ENCODE data around the gene PDIA6. TPM values are rescaled to one million over a fixed set of nuclear protein-coding genes. Genes with fewer than 3 reads are reported as not detected.

The PDIA6 gene
- total RNA-seq, 1 experiment from 2014 or later: 149 TPM

DNA sequence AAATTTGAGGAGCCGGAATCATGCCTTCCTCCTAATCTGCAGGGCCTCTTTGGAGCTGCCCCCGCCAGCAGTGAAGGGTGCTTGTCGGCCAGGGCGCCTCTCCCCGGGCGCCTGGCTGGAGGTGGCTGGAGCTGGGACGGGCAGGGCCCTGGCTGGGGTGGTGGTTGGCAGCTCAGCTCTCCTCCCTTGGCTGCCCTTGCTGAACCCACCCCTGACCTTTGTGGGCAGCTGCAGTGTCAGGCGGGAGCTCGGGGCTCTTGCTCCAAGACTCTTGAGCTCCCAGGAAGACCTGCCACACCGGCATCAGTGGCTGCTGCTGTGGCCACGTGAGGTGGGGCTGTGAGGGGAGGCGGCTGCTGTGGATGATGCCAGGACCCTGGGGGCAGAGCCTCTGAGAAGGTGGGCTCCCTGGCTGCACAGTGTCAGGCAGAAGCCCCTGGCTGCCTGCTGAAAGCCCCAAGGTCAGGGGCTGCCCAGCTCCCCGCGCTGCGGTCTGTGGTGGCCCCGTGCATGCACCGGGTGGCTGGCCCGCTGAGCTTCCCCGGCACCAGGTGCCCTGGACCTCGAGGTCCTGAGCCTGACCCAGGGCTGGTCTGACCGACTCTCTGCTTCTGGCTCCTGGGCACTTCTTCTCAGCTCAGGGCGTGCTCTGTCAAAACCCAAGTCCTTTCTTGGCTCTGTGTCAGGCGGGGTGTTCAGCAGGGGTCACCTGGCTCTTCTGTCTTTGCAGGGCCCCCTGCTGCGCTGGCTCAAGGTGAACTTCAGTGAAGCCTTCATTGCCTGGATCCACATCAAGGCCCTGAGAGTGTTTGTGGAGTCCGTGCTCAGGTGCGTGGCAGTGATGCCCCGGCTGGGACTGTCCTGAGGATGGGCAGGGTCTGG is 34.5 kb downstream of the PDIA6 start:
- no peaks in the 10 kb centered on the region for H4K20me1 ChIP-seq (ENCODE audit: insufficient read depth)
- no peak overlapping the region for H2AFZ ChIP-seq (ENCODE audit: low read depth, low read length, poor library complexity, severe bottlenecking)
- H3K4me2 ChIP-seq (ENCODE audit: low read length): no peak overlapping the region
- intact Hi-C loops (cut with micrococcal nuclease): no loop called here
- CTCF ChIA-PET: no interaction called here
- H3K27me3 ChIP-seq (ENCODE audit: insufficient read depth, low read length): no peaks in the 10 kb centered on the region
- H3K27ac ChIP-seq (ENCODE audit: low read depth, low read length): no peak overlapping the region
- RAD21 ChIA-PET (ENCODE audit: low non-redundant PET in 1 of 2, low total read pairs in 2 of 2, uncharacterized antibody in 2 of 2, unreplicated experiment in 2 of 2): no interaction called here
- H3K36me3 ChIP-seq (ENCODE audit: control insufficient read depth in 1 of 2, insufficient read depth in 2 of 2, low read length in 2 of 2): peaks cover 14 to 16% of the 10 kb centered on the region in 2 experiments; a peak in 3 of 4 replicates
- no TSS peak for BruUV-seq (replicated peaks)
- no peaks in the 10 kb centered on the region for H3K4me1 ChIP-seq (ENCODE audit: control insufficient read depth in 1 of 2, insufficient read depth in 2 of 2, low read length in 2 of 2)
- H3K79me2 ChIP-seq (ENCODE audit: insufficient read depth, low read length): 0 out of 2 replicates have a peak, but pooled peaks cover 3% of the 10 kb centered on the region
- H3K9ac ChIP-seq (ENCODE audit: low read length): no peak overlapping the region
- no peak for TF ChIP-seq ELF1 (IDR thresholded peaks at IDR 0.05; ENCODE audit: borderline replicate concordance, low read depth)
- TF ChIP-seq EZH2phosphoT487 (IDR thresholded peaks at IDR 0.05; ENCODE audit: borderline replicate concordance): no peak
- no peak for TF ChIP-seq ZNF274 (IDR thresholded peaks at IDR 0.05; ENCODE audit: low read depth, low read length)
- no peak for TF ChIP-seq SRF (IDR thresholded peaks at IDR 0.05; ENCODE audit: low read depth)
- TF ChIP-seq CBX3 (IDR thresholded peaks at IDR 0.05; ENCODE audit: low read depth): no peak
- TF ChIP-seq, protein P1, sequence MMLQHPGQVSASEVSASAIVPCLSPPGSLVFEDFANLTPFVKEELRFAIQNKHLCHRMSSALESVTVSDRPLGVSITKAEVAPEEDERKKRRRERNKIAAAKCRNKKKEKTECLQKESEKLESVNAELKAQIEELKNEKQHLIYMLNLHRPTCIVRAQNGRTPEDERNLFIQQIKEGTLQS (IDR thresholded peaks at IDR 0.05): no peak
- no peak for TF ChIP-seq EGR1 (IDR thresholded peaks at IDR 0.05; ENCODE audit: low read depth)
- no peak; the same call in 1 of the 2 replicates for TF ChIP-seq POLR2AphosphoS5 (IDR thresholded peaks at IDR 0.05; ENCODE audit: low read depth, low read length)
- TF ChIP-seq, protein P2, sequence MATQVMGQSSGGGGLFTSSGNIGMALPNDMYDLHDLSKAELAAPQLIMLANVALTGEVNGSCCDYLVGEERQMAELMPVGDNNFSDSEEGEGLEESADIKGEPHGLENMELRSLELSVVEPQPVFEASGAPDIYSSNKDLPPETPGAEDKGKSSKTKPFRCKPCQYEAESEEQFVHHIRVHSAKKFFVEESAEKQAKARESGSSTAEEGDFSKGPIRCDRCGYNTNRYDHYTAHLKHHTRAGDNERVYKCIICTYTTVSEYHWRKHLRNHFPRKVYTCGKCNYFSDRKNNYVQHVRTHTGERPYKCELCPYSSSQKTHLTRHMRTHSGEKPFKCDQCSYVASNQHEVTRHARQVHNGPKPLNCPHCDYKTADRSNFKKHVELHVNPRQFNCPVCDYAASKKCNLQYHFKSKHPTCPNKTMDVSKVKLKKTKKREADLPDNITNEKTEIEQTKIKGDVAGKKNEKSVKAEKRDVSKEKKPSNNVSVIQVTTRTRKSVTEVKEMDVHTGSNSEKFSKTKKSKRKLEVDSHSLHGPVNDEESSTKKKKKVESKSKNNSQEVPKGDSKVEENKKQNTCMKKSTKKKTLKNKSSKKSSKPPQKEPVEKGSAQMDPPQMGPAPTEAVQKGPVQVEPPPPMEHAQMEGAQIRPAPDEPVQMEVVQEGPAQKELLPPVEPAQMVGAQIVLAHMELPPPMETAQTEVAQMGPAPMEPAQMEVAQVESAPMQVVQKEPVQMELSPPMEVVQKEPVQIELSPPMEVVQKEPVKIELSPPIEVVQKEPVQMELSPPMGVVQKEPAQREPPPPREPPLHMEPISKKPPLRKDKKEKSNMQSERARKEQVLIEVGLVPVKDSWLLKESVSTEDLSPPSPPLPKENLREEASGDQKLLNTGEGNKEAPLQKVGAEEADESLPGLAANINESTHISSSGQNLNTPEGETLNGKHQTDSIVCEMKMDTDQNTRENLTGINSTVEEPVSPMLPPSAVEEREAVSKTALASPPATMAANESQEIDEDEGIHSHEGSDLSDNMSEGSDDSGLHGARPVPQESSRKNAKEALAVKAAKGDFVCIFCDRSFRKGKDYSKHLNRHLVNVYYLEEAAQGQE (IDR thresholded peaks at IDR 0.05; ENCODE audit: low read depth): no peak
- no peak for TF ChIP-seq YY1 (IDR thresholded peaks at IDR 0.05; ENCODE audit: extremely low read depth, insufficient replicate concordance, low read depth, low read length)
- no peak for TF ChIP-seq ZFX (IDR thresholded peaks at IDR 0.05)
- no peak for TF ChIP-seq RAD21 (IDR thresholded peaks at IDR 0.05; ENCODE audit: low read depth)
- TF ChIP-seq SIN3A (IDR thresholded peaks at IDR 0.05; ENCODE audit: low read depth): no peak
- TF ChIP-seq MAX (IDR thresholded peaks at IDR 0.05): no peak
- TF ChIP-seq POLR2A (IDR thresholded peaks at IDR 0.05; ENCODE audit: borderline replicate concordance, extremely low read depth, insufficient read depth, insufficient read length): no peak
- TF ChIP-seq JUND (IDR thresholded peaks at IDR 0.05): no peak
- no peak for TF ChIP-seq CEBPB (IDR thresholded peaks at IDR 0.05; ENCODE audit: low read depth)
- no peak for TF ChIP-seq EZH2 (IDR thresholded peaks at IDR 0.05)
- TF ChIP-seq FOSL1 (IDR thresholded peaks at IDR 0.05; ENCODE audit: low read depth): no peak
- TF ChIP-seq, protein P3, sequence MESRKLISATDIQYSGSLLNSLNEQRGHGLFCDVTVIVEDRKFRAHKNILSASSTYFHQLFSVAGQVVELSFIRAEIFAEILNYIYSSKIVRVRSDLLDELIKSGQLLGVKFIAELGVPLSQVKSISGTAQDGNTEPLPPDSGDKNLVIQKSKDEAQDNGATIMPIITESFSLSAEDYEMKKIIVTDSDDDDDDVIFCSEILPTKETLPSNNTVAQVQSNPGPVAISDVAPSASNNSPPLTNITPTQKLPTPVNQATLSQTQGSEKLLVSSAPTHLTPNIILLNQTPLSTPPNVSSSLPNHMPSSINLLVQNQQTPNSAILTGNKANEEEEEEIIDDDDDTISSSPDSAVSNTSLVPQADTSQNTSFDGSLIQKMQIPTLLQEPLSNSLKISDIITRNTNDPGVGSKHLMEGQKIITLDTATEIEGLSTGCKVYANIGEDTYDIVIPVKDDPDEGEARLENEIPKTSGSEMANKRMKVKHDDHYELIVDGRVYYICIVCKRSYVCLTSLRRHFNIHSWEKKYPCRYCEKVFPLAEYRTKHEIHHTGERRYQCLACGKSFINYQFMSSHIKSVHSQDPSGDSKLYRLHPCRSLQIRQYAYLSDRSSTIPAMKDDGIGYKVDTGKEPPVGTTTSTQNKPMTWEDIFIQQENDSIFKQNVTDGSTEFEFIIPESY (IDR thresholded peaks at IDR 0.05; ENCODE audit: extremely low read depth, insufficient replicate concordance, low read length): no peak
- H3K9me2 ChIP-seq (ENCODE audit: insufficient read depth): no peaks in the 10 kb centered on the region
- no peak overlapping the region for H3K4me3 ChIP-seq (replicated peaks in 1 of 2; ENCODE audit: low read depth in 1 of 2, low read length in 2 of 2)
- no peaks in the 10 kb centered on the region for H3K9me3 ChIP-seq (ENCODE audit: control insufficient read depth in 1 of 2, insufficient read depth in 1 of 2, low read depth in 1 of 2, low read length in 2 of 2)
- DNase-seq (ENCODE audit: low read depth, low spot score): no peak
- ATAC-seq: no peak
- POLR2A ChIA-PET: no interaction called here
